Activated CD4-positive, alpha-beta T cell treated with anti-CD3 and anti-CD28 coated beads, Interleukin-10, Interleukin-2, amounts not matched to agents 100 ng/mL and 50 ng/mL, durations not matched to agents 16 hours and 8 hours (primary cell): Measurements from ENCODE around the gene RIN1.
A peak's percentile ranks its signal among the peaks of the same experiment; 100 is the strongest.
"Not testable (repeated sequence)": the region's sequence is repeated elsewhere in the genome, so short reads cannot be mapped to it uniquely, and the experiment has no call there.

ENCODE experiments used
- DNase-seq: peaks from one replicate; pipeline ENCODE4 v3.0.0-alpha.2; 2020

Gene RIN1

GRCh38 chr11:66350560-66351235, 14.5 kb upstream of the RIN1 start:
- DNase-seq, result not testable (repeated sequence)

- DNase-seq, result no peak
These were observed 12.8 kb upstream of the RIN1 start for GRCh38 chr11:66349084-66349386.

- peak; percentile 92 for DNase-seq
These were observed 11.4 kb upstream of the RIN1 start, which contains the start of gene B4GAT1 for GRCh38 chr11:66347425-66348276. Gene B4GAT1, minus strand, starts transcription at chr11:66347629. Its CDS starts 84 bp downstream, at chr11:66347545.

GRCh38 chr11:66346476-66347424, 10.5 kb upstream of the RIN1 start:
- DNase-seq, result no peak

- no peak for DNase-seq
These were observed 9.0 kb upstream of the RIN1 start for GRCh38 chr11:66345316-66345649.

GRCh38 chr11:66344550-66345315, 8.5 kb upstream of the RIN1 start, which contains the start of gene BRMS1:
Gene BRMS1, minus strand, starts transcription at chr11:66345104. Its CDS starts 2,870 bp downstream, at chr11:66342234.
- peak; percentile 98 for DNase-seq

- no peak for DNase-seq
These were observed 6.9 kb upstream of the RIN1 start for GRCh38 chr11:66343176-66343575.

GRCh38 chr11:66341502-66342126, 5.4 kb upstream of the RIN1 start:
- no peak for DNase-seq

GRCh38 chr11:66340596-66341501, 4.6 kb upstream of the RIN1 start:
- no peak for DNase-seq

- no peak for DNase-seq
These were observed 3.7 kb upstream of the RIN1 start for GRCh38 chr11:66339686-66340483.

GRCh38 chr11:66339162-66339675, 3.0 kb upstream of the RIN1 start:
- no peak for DNase-seq

- DNase-seq, result no peak
These were observed 2.3 kb upstream of the RIN1 start for GRCh38 chr11:66338276-66339161.

GRCh38 chr11:66337103-66337899, 1.1 kb upstream of the RIN1 start:
- no peak for DNase-seq

- DNase-seq, result no peak
These were observed 552 bp downstream of the RIN1 start for GRCh38 chr11:66335531-66336233.

- no peak for DNase-seq
These were observed 1.4 kb downstream of the RIN1 start for GRCh38 chr11:66334605-66335442.
